HG02759 (cell line): ENCODE results near the gene TNFRSF14.

Source experiments
- ATAC-seq: cut with Tn5 transposase; IDR thresholded peaks from one replicate; pipeline ENCODE4 v1.9.1; 2021; ENCODE audit warnings: mild to moderate bottlenecking, moderate library complexity; ENCODE audit not compliant: unreplicated experiment

The TNFRSF14 gene

DNA sequence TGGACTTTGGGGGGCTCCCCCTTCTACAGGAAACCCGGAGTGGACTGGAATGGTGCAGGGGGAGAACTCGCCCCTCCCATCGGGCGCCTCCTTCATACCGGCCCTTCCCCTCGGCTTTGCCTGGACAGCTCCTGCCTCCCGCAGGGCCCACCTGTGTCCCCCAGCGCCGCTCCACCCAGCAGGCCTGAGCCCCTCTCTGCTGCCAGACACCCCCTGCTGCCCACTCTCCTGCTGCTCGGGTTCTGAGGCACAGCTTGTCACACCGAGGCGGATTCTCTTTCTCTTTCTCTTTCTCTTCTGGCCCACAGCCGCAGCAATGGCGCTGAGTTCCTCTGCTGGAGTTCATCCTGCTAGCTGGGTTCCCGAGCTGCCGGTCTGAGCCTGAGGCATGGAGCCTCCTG lies at the start of gene TNFRSF14:
TNFRSF14 (plus strand) TSS at position 95 of the 401 bp plus-strand sequence; CDS start at position 389, 294 bp downstream.
- peak; percentile 37 for ATAC-seq

DNA sequence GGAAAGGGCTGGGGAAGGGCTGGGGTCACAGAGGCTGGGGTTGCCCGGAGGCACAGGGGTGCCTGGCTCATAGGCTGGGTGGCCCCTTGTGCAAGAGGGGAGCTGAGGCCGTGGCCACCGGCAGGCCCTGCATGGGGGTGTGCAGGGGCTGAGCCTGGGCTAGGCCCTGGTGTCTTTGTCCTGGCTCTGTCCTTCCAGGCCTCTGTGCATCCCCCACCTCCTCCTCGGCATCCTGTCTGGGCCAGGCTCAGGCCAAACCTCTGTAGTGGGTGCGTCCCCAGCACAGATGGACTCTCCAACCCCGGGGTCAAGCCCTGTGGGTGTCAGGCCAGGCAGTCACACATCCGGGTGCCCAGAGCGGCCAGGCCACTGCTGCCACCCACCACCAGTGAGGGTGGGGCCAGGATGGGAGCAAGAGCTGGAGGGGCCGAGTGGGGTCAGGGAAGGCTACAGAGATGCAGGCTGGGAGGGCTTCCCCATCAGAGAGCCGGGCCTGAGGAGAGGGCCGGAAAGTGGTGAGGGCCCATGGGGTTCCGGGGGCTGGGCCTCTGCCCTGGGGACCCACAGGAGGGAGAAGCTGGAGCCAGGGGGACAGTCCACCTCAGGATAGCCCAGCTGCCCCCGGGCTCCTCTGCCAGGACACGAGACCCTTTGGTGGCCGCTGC lies 49.1 kb upstream of the TNFRSF14 start:
- no peak for ATAC-seq

GRCh38 chr1:2507744-2508155 lies 48.4 kb upstream of the TNFRSF14 start:
- no peak for ATAC-seq

GRCh38 chr1:2508180-2508579 lies 48.0 kb upstream of the TNFRSF14 start:
- ATAC-seq = no peak

DNA sequence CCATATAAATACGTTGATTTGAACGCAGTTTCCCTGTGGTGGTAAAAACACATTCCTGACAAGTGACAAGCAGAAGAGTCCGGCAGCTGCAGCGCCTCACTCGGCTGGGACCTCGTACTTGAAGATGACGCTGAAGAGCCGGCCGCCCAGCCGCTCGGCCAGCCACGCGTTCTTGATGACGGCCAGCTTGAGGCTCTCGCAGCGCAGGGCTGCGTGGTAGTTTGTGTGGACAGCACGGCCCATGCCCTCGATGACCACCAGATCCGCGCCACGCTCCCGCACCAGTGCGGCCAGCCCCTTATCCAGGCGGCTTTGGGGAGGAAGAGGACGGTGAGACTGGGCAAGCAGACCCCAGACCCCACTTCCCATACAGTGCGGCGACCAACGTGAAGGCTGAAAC lies 47.4 kb upstream of the TNFRSF14 start:
- ATAC-seq = no peak

GRCh38 chr1:2509589-2509988 lies 46.6 kb upstream of the TNFRSF14 start:
- no peak for ATAC-seq

DNA sequence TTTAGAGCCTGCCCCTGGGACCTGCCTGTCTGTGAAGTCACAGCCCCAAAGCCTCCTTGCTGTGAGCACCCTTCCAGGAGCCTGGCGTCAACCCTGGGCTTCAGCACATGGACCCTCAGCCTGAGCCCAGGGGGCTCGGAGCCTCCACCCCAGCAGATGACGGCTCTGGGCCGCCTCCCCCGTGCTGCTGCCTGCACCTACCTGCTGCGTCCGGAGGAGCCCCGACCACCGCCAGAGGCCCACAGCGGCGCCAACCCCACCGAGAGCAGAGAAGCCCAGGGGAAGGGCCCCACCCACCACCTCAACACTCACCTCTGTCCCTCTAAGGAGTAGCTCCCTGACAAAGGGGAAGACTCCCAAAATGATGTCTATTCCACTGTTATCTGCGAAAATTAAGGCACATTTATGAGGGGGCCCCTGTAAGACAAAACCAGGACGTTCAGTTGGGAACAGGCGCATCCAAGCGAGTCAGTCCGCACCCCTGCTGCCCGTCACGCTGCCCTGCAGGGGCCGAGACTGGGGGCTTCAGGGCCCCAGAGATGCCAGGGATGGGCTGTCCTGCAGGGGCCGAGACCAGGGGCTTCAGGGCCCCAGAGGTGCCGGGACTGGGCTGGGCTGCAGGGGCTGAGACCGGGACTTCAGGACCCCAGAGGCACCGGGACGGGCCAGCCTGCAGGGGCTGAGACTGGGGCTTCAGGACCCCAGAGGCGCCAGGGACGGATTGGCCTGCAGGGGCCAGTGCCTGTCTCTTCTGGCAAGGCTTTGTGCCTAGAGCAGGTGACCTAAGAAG lies 45.6 kb upstream of the TNFRSF14 start:
- ATAC-seq = no peak

- no peak for ATAC-seq
Observed at GRCh38 chr1:2512862-2513421, 43.2 kb upstream of the TNFRSF14 start.

DNA sequence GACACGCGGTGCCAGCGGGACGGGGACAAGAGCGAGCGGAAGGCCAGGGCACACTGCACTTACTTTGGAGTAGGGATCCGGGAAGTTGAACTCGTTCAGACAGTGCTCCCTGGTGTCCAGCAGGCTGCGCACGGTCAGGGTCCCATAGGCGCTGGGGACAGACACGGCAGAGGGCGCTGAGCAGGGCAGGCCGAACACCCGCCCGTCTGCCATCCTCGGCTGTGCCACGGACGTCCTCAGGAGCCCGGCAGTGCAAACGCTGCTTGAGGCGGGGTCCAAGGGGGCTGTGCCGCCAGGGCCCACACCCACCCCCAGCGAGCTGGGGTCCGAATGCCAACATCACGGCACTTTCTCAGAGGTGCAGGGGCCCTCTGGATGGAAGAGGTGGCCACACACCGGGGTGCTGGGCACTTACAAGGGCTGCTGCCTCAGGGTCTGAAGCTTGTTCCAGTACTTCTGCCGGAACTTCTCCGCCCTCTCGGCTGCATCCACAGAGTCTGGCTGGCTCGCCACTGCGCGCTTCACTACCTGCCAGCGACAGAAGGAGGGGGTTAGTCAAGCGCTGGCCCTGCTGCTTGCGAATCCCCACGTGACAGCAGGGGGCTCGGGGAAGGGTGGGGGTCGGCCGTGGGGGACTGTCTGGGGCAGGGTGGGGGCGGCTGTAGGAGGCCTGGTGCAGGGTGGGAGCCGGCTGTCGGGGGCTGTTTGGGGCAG lies 42.1 kb upstream of the TNFRSF14 start:
- no peak for ATAC-seq

- no peak for ATAC-seq
Observed at GRCh38 chr1:2514863-2515762, 41.1 kb upstream of the TNFRSF14 start.

DNA sequence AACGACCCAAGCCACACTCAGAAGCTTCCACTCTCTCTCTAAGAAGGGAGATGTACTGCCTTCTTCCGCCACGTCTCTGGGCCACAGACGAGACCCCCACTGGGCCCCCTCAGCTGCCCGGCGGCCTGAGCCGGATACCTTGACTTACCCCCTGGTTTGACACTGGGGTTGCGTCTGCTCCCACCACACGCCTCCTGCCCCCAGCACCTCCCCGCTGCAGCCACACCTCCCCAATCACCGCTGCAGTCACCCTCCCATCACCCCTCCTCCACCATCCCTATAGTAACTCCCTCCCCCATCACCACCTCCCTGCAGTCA lies 40.4 kb upstream of the TNFRSF14 start:
- no peak for ATAC-seq

DNA sequence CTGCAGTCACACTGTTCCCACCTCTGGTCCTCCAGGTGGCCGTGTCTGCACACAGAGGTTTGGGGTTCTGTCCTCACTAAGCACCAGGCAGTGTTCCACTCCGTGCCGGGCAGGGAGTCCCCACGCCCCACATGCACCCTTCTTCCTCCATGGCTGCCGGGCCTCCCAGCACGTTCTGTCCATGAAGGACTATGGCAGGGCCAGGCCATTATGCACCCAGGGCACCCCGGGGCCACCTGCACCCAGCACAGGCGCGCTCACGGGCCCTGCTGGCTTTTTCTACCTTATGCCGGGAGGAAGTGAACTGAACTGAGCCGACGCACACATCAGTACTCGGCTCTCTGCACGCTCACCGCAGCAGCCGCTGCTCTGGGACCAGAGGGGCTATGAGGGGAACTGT lies 40.0 kb upstream of the TNFRSF14 start:
- no peak for ATAC-seq

- ATAC-seq = no peak
Observed at GRCh38 chr1:2516946-2517345, 39.2 kb upstream of the TNFRSF14 start.

- no peak for ATAC-seq
Observed at GRCh38 chr1:2517966-2518365, 38.2 kb upstream of the TNFRSF14 start.

GRCh38 chr1:2518528-2518927 lies 37.6 kb upstream of the TNFRSF14 start:
- no peak for ATAC-seq

- ATAC-seq = no peak
Observed at GRCh38 chr1:2519029-2519685, 37.0 kb upstream of the TNFRSF14 start.

GRCh38 chr1:2519729-2520128 lies 36.4 kb upstream of the TNFRSF14 start:
- no peak for ATAC-seq

GRCh38 chr1:2520206-2520605 lies 36.0 kb upstream of the TNFRSF14 start:
- no peak for ATAC-seq

GRCh38 chr1:2520806-2521205 lies 35.4 kb upstream of the TNFRSF14 start:
- ATAC-seq = no peak

- ATAC-seq = no peak
Observed at GRCh38 chr1:2522230-2522629, 33.9 kb upstream of the TNFRSF14 start.
